Measurements from ENCODE around the gene ALPK3.

Gene ALPK3

GRCh38 chr15:84830036-84830435 lies 12.9 kb downstream of the ALPK3 start:
- H3K27ac ChIP-seq: no peak overlapping the region
- H3K27me3 ChIP-seq (ENCODE audit: insufficient read depth, low read depth, severe bottlenecking): no peaks in the 10 kb centered on the region
- peaks cover 43% of the 10 kb centered on the region for H3K36me3 ChIP-seq
- H3K9me3 ChIP-seq (ENCODE audit: severe bottlenecking): no peaks in the 10 kb centered on the region
- no peak for DNase-seq
- no peak overlapping the region for H3K4me3 ChIP-seq (ENCODE audit: low read depth, low read length)
- TF ChIP-seq CTCF (IDR thresholded peaks at IDR 0.05; ENCODE audit: low read depth, low read length): no peak

GRCh38 chr15:84831028-84831427 lies 13.9 kb downstream of the ALPK3 start:
- no peak for DNase-seq
- Histone ChIP-seq H3K4me3 (ENCODE audit: low read depth, low read length) (no peak overlapping the region), H3K9me3 (ENCODE audit: severe bottlenecking) (no peaks in the 10 kb centered on the region), H3K27me3 (ENCODE audit: insufficient read depth, low read depth, severe bottlenecking) (no peaks in the 10 kb centered on the region), H3K36me3 (peaks cover 51% of the 10 kb centered on the region), H3K27ac (no peak overlapping the region)
- TF ChIP-seq CTCF (IDR thresholded peaks at IDR 0.05; ENCODE audit: low read depth, low read length): no peak

- H3K9me3 ChIP-seq (ENCODE audit: severe bottlenecking): no peaks in the 10 kb centered on the region
- no peaks in the 10 kb centered on the region for H3K27me3 ChIP-seq (ENCODE audit: insufficient read depth, low read depth, severe bottlenecking)
- TF ChIP-seq CTCF (IDR thresholded peaks at IDR 0.05; ENCODE audit: low read depth, low read length): no peak
These were observed 14.5 kb downstream of the ALPK3 start for GRCh38 chr15:84831613-84832012.

GRCh38 chr15:84832448-84833040 lies 15.4 kb downstream of the ALPK3 start:
- peaks cover 50% of the 10 kb centered on the region for H3K36me3 ChIP-seq
- no peak for DNase-seq
- no peaks in the 10 kb centered on the region for H3K27me3 ChIP-seq (ENCODE audit: insufficient read depth, low read depth, severe bottlenecking)
- H3K9me3 ChIP-seq (ENCODE audit: severe bottlenecking): no peaks in the 10 kb centered on the region
- TF ChIP-seq CTCF (IDR thresholded peaks at IDR 0.05; ENCODE audit: low read depth, low read length): no peak
- no peak overlapping the region for H3K27ac ChIP-seq
- no peak overlapping the region for H3K4me3 ChIP-seq (ENCODE audit: low read depth, low read length)

More at GRCh38 chr15:84831613-84832012, 14.5 kb downstream of the ALPK3 start:
- peaks cover 51% of the 10 kb centered on the region for H3K36me3 ChIP-seq
- DNase-seq: no peak
- H3K27ac ChIP-seq: no peak overlapping the region
- no peak overlapping the region for H3K4me3 ChIP-seq (ENCODE audit: low read depth, low read length)

- Histone ChIP-seq H3K27ac (no peak overlapping the region), H3K9me3 (ENCODE audit: severe bottlenecking) (no peaks in the 10 kb centered on the region), H3K27me3 (ENCODE audit: insufficient read depth, low read depth, severe bottlenecking) (no peaks in the 10 kb centered on the region), H3K36me3 (peaks cover 46% of the 10 kb centered on the region), H3K4me3 (ENCODE audit: low read depth, low read length) (no peak overlapping the region)
- no peak for DNase-seq
- no peak for TF ChIP-seq CTCF (IDR thresholded peaks at IDR 0.05; ENCODE audit: low read depth, low read length)
These were observed 16.5 kb downstream of the ALPK3 start for GRCh38 chr15:84833447-84834228.
